ENCODE data around the gene ZBTB42. TPM values are rescaled to one million over a fixed set of nuclear protein-coding genes. Genes with fewer than 3 reads are reported as not detected.
A peak's percentile ranks its signal among the peaks of the same experiment; 100 is the strongest.

ZBTB42 gene
- total and polyA plus RNA-seq, 2 of the 13 experiments (the other 11 are each of a cell fraction or from before 2014, with no cell fraction given), result 2.8 to 4.2 TPM

GRCh38 chr14:104766863-104767633 lies 33.9 kb upstream of the ZBTB42 start (continued):
- TF ChIP-seq ZSCAN5A (CRISPR knock-in tag; IDR thresholded peaks at IDR 0.05; ENCODE audit: borderline replicate concordance) (peak; percentile 30; the same call in 1 of the 2 replicates), RFX5 (IDR thresholded peaks at IDR 0.05; ENCODE audit: low read depth, low read length) (peak; percentile 30; the same call in 1 of the 2 replicates), HOXD1 (CRISPR knock-in tag; IDR thresholded peaks at IDR 0.05) (no peak), RBFOX2 (IDR thresholded peaks at IDR 0.05; ENCODE audit: low read depth, low read length) (peak; percentile 57), SP140L (CRISPR knock-in tag; IDR thresholded peaks at IDR 0.05; ENCODE audit: borderline replicate concordance) (no peak; the same call in 1 of the 2 replicates), ZNF564 (CRISPR knock-in tag; IDR thresholded peaks at IDR 0.05) (no peak), FOXM1 (CRISPR knock-in tag; IDR thresholded peaks at IDR 0.05) (no peak), ZNF121 (CRISPR knock-in tag; IDR thresholded peaks at IDR 0.05) (no peak), ZNF234 (CRISPR knock-in tag; conservative IDR thresholded peaks at IDR 0.05) (no peak), NFE2L1 (CRISPR knock-in tag; IDR thresholded peaks at IDR 0.05; ENCODE audit: borderline replicate concordance) (no peak), ZNF431 (CRISPR knock-in tag; IDR thresholded peaks at IDR 0.05; ENCODE audit: borderline replicate concordance, low read depth) (0 out of 2 replicates have a peak, but pooled peaks have one; percentile 43), ZHX1 (CRISPR knock-in tag; IDR thresholded peaks at IDR 0.05; ENCODE audit: low read depth) (no peak), REPIN1 (CRISPR knock-in tag; IDR thresholded peaks at IDR 0.05; ENCODE audit: borderline replicate concordance, low read depth) (peak; percentile 85; the same call in 1 of the 2 replicates), RELA (CRISPR knock-in tag; IDR thresholded peaks at IDR 0.05) (no peak), CEBPB (IDR thresholded peaks at IDR 0.05; ENCODE audit: borderline replicate concordance, low read depth, low read length) (peak; percentile 28; the same call in 1 of the 2 replicates), PAX8 (CRISPR knock-in tag; IDR thresholded peaks at IDR 0.05; ENCODE audit: borderline replicate concordance) (no peak), ZBTB49 (CRISPR knock-in tag; IDR thresholded peaks at IDR 0.05; ENCODE audit: borderline replicate concordance) (no peak), HINFP (CRISPR knock-in tag; IDR thresholded peaks at IDR 0.05; ENCODE audit: low read depth) (no peak), TCF7L2 (IDR thresholded peaks at IDR 0.05; ENCODE audit: low read depth, low read length) (no peak), ELF3 (CRISPR knock-in tag; IDR thresholded peaks at IDR 0.05) (peak; percentile 34; the same call in 1 of the 2 replicates), ZNF329 (CRISPR knock-in tag; IDR thresholded peaks at IDR 0.05; ENCODE audit: low read depth) (no peak)

All from HepG2 (cell line).